GM18909 (cell line): ENCODE measurements around the gene CD244.
"Not testable (repeated sequence)": the region's sequence is repeated elsewhere in the genome, so short reads cannot be mapped to it uniquely, and the experiment has no call there.

ENCODE experiments used
- ATAC-seq: cut with Tn5 transposase; IDR thresholded peaks from one replicate; pipeline ENCODE4 v1.9.1; 2021; ENCODE audit warnings: mild to moderate bottlenecking; ENCODE audit not compliant: unreplicated experiment, poor library complexity

Gene CD244

GRCh38 chr1:160789702-160790611 is 72.7 kb downstream of the CD244 start:
- ATAC-seq = peak; percentile 87

- ATAC-seq = no peak
Observed at GRCh38 chr1:160789051-160789701, 73.5 kb downstream of the CD244 start.

- ATAC-seq = not testable (repeated sequence)
Observed at GRCh38 chr1:160782988-160783765, 79.5 kb downstream of the CD244 start.

GRCh38 chr1:160781914-160782689 is 80.6 kb downstream of the CD244 start:
- ATAC-seq = peak; percentile 78

- ATAC-seq = no peak
Observed at GRCh38 chr1:160781186-160781766, 81.4 kb downstream of the CD244 start.

GRCh38 chr1:160780398-160780755 is 82.3 kb downstream of the CD244 start:
- ATAC-seq = no peak
